Ureter (tissue), 1 donor: ENCODE measurements around the gene AGRP. TPM values are rescaled to one million over a fixed set of nuclear protein-coding genes. Genes with fewer than 3 reads are reported as not detected.

Source experiments
- DNase-seq: peaks from one replicate; pipeline ENCODE4 v3.0.0-alpha.2; 2020; ENCODE audit warnings: low spot score
- total RNA-seq: library from RNA; stranded (reverse); gene quantifications from one replicate; pipeline ENCODE4 v1.2.4, GENCODE V29; 2023
- donor health status: DM: yes; HTN: yes; CAD: no.

Gene AGRP
- total RNA-seq, 1 donor from 2014 or later: not detected

DNA sequence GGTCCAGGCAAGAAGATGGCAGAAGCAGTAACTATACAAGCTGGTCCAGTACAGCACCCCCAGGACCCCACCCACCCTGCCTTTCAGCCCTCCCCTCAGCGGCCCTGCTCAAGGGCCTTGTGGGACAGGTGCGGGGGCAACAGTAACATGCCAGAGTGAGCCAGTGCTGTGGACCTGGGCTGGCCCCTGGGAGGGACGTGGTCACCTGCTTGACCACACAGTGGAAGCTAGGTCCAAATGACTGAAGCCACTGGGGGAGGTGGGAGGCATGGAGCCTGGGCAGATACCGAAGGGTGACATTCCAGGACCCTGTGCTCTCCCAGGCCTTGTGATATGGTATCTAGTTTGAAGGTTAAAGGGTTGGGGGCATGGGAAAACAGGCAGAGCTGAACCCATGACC lies 19.7 kb downstream of the AGRP start:
- no peak for DNase-seq

DNA sequence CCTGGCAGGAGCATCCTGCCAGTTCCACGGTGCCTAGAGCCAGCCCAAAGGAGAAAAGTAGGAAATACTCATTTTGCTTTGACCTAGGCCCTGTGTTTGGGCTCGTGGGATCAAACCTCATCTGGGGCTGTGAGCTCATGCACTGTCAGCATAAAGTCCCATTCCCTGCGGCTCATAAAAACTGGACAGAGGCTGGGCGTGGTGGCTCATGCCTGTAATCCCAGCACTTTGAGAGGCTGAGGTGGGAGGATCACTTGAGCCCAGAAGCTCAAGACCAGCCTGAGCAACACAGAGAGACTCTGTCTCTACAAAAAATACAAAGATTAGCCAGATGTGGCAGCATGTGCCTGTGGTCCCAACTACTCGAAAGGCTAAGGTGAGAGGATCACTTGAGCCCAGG lies 20.3 kb downstream of the AGRP start:
- no peak for DNase-seq

DNA sequence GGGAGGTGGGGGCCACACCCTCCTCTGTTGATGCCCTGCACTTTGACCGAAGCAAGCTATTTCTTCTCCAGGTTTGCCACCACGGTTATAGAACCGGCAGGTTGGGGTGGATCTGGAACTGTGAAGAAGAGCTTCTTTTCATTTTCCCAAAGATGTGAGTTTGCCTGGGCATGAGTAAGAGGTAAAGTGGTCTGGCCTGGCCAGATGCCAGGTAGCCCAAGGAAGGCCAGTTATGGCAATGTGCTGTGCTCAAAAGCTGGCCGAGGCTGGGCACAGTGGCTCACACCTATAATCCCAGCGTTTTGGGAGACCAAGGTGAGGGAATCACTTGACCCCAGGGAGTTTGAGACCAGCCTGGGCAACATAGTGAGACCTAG lies 21.1 kb downstream of the AGRP start:
- no peak for DNase-seq

DNA sequence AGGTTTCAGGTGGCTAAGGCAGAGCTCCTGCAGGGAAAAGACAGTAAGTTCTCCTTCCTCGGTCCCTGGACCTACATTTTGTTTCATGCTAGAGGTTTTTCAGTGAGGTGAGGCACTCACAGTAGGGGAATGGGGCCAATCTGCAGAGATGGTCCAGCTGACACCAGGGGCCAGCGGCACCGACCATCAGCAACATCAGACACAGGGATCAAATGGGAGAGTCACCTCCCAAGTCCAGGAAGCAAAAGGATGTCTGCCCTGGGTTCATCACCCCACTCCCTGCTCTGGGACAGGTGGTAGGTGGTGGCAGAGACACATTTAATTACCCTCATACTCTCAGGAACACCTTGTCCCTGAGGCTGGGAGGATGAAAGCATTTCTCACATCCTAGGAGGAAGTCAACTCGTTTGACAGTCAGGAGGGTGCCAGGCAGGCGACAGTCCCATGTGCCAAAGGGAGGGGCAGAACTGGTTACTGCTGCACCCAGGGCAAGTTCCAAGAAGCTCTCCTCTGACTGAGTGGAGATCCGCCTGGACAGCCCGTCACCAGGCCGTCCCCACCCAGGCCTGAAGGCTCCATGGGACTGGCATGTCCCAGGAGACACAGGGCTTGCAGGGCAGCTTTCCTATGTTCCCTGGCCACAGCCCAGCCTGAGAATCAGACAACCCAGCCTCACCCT lies 21.6 kb downstream of the AGRP start:
- DNase-seq: peak; percentile 74

DNA sequence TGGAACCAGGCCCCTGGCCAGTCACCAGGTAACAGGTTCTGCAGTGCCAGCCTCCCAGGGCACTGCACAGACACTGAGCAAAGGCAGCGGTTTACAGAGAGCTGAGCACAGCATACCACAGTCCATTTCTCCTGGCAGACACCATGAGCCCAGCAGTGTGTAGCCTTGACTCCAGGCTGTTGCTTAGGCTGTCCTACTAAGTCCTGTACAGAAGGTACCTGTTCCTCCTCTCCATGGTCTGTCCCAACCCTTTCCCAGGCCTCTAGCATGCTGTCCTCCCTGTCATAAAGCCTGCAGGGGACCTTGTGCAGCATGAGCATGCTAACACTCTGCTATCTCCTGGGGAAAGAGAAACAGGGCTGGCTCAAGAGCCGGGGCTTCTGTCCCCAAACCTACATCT lies 22.4 kb downstream of the AGRP start:
- DNase-seq: no peak

DNA sequence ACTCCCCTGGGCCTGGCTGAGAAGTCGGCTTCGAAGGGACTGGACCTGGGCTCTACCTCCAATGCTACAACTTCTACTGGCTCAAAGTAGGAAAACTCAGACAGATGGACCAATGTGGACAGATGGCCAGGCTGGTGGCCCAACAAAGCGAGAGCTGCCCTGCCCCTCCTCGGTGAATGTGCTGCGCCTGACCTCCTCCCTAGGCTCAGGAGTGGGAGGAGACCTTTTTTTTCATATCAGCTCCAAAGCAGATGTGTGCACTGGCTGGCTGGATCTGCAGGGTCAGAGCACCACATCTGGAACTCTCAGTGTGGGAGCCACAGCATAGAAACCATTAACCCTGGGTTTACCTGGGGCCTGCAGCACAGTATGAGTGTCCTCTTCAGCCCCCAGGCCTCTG lies 23.2 kb downstream of the AGRP start:
- no peak for DNase-seq

DNA sequence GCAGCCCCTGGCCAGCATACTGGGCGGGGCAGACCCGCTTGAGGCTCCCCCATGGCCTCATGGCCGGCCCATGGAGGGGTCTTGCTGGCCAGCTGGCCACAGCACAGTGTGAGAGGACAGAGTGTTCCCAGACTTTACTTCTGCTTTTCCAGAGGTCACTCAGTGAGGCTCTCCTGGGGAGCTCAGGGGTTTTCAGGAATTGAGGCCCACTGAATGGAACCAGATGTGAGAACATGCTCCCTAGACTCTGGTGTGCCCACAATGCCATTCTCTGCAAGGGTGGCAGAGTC lies 23.5 kb downstream of the AGRP start:
- DNase-seq: no peak

DNA sequence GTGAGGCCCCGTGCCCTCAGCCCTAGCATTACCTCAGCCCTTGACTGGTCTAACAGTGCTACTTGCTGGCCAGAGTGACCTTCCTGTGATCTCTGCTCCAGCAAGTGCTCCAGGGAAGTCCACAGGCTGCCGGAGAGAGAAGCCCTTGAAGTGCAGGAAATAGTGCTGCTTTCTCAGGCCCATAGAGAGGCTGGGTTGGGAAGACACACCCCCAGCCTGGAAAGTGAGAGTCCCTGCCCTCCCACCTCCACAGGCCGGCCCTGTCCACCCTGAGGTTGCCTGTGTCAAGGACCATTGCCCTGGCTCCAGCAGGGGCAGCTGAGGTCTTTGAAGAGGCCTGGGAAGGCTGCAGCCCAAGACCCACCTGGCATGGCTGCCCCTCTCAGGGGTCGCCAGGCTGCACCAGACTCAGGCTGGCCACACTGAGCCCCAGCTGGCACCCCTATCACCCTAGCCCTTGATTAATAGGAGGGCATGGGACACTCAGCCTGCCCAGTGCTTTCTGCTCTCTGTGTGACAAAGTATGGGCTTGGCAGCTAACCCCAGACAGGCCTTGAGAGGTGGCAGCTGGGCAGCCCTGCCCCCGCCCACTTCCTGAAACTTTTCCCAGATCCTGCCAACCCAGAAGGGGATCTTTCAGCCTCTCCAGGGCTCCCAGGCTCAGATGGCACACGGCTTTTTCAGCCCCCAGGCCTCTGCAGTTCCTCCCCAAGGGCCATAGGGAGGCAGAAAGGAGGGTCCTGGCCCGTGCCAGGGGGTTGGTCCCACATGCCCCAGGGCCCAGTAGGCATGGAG lies 24.1 kb downstream of the AGRP start:
- DNase-seq: no peak

DNA sequence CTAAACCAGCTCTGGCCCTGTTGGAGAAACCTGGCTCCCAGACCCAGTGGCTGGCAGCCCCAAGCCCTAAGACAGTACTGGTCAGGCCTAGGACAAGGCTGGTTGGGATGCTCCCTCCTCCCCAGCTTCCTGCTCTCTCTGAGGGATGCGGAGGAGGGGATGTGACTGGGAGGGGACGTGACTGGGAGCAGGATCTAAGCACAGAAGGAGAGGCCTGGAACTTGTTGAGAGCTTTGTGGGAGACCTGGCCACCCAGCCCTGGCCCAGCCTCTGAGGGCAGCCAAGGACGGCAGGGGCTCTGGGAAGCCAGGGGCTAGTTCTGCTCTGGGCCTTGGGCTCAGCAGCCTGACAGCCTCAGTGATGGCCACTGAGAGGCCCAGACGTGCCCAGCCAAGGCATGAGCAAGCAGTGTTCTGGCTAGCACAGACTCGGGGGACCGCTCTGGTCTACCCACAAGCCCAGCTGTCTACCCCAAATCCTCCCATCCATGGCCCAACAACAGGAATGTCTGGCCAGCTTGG lies 25.2 kb downstream of the AGRP start:
- DNase-seq: no peak

DNA sequence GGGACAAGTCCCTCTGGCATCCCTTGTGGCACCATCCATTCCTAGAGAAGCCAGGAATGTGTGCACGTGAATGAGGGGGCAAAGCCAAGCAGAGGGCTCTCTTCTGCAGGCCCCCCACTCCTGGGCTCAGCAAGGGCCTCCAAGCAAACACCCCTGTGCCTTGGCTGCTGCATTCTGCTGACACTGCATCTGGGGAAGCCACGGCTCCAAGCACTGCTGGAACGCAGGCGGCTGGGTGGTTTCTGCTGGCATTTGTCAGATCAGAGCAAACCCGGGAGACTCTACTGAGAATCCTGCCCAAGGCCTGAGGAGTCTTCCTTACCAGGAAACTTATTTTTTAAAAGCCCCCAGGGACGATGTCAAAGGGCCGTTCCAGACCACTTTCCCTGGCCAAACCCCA lies 25.7 kb downstream of the AGRP start:
- no peak for DNase-seq

DNA sequence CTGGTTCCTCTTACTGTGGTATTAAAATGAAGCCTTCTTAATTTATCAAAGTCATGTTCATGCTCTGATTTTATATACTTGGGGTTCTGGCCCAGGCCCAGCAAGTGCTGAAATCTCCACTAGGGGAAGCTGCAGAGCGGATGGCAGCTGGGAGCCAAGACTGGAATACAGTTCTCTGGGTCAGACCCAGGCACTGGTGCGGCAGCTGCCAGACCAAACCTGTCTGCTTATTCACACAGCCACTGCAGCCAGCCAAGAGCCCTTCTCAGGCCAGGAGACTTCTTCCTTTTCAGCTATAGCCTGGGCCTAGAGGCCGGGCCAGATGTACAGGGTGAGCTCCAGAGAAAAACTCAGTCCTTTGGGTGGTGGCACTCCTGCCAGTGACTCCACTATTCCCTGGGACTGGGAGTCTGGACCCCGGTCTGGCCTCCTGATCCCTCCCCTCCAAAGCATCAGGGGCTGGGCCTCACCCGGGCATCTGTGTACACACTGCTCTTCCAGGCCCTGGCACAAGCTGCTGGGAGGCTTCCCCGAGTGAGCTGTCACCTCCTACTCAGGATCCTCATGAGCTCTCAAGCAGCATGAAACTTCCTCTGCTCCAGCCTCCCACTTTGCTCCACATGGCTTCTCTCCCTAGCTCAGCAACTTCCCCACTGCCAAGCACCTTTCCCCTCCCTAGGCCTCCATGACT lies 26.8 kb downstream of the AGRP start:
- DNase-seq: peak; percentile 64

DNA sequence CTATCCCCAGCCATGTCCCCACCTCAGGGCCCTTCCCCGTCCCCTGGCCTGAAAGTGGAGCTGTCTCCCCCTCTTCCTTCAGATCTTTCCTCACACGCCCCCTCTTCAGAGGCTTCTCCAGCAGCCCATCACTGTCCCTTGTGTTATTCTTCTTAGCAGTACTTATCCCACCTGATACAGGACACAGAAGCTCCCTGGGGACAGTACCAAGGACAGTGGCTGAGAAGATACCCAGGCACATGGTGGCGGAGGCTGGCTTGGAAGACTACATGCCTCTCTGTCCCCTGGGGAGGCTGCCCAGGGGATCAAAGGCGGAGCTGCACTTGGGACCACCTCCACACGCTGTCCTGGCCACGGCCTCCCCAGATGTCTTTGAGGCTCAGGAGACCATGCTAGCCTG lies 28.5 kb downstream of the AGRP start:
- no peak for DNase-seq

DNA sequence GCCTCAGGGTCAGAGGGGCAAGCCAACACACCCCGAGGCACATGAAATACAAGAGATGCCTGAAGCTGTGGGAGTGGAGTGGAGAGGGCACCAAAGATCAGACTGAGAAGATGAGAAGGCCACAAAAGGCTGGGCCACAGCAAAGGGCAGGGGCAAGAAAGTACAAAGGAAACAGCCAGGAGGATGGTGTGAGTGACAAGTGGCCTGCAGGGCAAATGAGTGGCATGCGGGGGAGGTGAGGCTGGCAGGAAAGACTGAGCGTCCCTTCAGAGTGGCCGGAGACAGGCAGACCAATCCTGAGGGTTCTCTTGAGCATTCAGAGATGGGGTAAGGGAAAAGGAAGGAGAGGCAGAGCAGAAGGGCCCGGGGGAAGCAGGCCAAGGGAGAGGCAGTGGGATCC lies 29.2 kb downstream of the AGRP start:
- no peak for DNase-seq

DNA sequence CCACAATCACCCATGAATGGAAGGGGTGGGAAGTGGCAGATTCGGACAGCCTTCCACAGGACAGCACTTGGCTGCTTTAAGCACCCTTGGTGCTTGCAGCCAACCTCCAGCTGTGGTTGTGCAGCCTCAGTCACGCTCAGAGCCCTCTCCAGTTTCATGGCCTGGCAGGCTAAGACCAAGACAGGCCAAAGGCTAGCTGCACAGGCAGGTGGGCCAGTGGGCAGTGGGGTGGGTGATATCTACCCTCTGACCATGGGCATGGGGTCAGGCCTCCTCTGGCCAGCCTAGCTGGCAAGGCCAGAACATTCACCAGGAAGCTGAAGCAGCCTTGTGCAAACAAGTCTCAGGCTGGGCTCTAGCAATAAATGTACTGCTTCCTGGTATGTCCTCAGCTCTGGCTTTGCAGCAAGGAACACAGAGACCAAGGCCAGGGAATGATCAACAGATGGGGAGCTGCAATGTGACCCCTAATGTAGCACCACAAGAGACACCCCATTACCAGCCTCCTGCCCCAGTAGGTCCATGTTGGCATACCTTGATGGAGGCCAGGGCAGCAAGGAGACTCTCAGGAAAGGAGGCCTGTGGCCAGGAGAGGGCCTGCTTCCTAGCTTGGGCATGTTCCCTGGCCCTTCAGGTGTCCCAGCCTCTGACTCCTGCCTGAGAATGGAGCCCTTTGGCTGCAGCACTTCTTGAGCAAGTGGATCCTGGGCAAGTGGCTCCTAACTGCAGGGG lies 31.5 kb downstream of the AGRP start:
- DNase-seq: no peak

DNA sequence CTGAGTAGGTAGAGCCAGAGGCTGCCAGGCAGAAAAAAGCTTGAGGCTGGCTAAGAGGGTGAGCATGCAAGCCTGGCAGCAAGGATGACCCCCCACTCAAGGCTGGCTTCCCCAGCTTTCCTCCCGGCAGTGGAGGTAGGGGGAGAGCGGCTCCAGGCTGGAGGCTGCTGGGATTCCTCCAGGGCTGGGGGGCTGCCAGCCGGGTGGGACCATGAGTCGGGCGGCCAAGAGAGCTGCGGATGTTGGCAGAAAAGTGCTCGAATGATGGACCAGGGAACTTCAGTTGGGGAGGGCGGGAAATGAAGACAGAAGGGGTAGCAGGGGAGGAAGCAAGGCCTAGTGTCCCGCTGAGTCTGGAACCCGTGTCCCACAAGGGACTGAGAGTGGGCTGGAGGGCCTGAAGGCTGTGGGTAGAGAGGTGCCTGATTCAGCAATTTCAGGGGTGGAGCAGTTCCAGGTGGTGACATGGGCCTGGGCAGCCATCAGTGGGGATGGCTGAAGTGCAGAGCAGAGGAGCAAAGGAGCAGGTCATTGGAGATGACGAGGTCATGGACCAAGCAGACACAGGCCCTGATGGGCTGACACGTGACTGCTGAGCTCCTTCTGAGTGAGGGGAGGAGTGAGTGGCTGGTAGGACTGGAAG lies 32.2 kb downstream of the AGRP start:
- DNase-seq: no peak

DNA sequence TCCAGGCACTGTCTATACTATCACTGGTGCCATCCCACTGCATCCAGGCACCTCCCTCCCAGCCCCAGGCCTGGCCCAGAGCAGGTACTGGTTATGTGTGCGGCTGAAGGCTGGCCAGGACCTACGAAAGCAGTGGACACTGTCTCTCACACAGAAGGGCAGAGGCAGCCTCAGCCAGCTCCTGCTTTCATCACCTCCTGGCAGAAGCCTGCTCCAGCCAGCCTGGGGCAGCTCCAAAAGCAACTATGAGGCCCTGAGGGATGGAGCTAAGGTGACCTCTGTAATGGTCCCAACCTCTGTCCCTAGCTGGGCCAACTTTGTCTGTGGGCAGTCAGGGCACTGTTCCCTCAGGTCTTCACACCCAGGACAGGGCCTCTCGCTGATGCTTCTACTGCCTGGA lies 33.6 kb downstream of the AGRP start:
- no peak for DNase-seq

DNA sequence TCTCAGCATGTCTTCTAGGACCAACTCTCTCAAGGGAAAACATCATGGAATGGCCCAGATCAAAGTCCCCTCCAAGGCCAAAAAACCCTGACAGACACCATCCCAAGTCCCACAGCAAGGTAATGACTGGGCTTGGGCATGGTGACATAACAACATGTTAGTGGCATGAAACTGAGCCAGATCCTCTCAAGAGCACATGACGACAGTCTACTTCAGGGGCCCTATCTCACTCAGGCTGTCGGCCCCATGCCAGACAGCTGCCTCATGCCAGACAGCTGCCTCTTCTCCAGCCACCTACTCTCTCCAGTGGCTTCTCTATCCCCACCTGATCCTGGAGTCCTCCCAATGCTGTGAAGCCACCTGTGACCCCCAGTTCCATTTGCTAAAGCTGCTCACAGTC lies 34.0 kb downstream of the AGRP start:
- DNase-seq: no peak

DNA sequence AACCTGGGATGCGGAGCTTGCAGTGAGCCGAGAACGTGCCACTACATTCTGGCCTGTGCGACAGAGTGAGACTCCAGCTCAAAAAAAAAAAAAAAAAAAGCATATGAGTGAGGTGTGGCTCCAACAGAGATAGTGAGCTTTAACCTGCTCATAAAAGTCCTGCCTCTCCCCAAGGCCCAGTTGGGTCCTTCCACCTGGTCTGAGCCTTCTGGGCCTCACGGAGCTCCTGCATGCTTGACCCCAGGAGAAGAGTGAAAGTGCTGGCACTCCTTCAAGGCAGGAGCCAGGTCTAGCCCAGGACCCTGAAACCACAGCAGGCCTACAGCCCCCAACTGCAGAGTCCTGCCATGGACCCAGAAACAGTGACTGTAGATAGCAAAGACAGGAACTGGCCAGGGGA lies 34.8 kb downstream of the AGRP start:
- DNase-seq: no peak

DNA sequence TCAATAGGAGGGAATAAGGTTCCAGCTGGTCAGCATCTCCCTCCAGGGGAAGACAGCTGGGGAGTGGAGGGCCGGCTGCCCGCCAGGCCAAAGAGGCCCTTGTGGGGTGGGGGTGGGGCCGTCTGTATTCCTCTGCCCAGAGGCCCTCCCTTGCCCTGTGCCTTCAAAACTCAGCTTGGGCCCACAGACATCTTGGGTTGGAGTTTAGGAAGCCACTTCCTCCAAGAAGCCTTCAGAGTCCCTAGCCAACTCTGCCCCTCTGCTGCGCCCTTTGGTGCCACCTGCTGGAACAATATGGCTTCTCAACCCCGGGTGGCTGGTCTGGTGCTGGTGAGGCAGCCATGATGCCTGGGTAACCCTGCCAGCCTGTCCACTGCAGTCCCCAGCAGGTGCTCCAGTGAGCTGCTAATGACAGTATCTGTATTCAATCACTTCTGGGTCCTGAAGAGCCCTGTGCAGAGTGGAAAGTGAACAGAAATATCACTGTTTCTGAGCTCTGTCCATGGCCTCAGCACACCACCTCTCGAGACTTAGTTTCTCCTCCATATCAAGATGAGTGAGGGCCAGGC lies 35.8 kb downstream of the AGRP start:
- no peak for DNase-seq

DNA sequence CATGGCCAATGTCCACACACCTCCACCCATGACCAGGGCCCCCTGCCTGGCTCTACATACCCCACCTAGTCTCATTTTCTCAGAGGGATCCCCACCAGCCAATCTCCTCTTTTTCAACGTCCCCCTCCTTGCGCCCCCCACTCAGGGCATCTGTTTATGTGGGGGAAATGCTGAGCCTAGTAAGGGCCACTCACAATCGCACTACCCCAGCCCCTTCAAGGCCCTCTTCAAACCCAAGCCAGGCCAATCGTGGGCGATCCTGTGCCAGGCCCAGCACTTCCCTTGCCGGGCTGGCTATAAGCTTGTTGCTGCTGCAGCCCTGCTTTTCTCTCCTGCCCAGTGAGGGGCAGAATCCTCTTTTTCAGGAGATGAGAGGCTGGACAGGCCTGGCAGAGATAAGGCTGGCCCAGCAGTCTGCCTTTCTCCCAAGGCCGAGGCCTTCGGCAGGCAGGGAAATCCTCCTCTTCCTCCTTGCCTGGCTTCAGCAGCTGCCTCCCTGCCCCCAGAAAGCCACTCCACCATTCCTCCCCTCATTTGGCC lies 36.3 kb downstream of the AGRP start:
- no peak for DNase-seq
